Measurements from ENCODE around the gene TNPO1.

The TNPO1 gene

DNA sequence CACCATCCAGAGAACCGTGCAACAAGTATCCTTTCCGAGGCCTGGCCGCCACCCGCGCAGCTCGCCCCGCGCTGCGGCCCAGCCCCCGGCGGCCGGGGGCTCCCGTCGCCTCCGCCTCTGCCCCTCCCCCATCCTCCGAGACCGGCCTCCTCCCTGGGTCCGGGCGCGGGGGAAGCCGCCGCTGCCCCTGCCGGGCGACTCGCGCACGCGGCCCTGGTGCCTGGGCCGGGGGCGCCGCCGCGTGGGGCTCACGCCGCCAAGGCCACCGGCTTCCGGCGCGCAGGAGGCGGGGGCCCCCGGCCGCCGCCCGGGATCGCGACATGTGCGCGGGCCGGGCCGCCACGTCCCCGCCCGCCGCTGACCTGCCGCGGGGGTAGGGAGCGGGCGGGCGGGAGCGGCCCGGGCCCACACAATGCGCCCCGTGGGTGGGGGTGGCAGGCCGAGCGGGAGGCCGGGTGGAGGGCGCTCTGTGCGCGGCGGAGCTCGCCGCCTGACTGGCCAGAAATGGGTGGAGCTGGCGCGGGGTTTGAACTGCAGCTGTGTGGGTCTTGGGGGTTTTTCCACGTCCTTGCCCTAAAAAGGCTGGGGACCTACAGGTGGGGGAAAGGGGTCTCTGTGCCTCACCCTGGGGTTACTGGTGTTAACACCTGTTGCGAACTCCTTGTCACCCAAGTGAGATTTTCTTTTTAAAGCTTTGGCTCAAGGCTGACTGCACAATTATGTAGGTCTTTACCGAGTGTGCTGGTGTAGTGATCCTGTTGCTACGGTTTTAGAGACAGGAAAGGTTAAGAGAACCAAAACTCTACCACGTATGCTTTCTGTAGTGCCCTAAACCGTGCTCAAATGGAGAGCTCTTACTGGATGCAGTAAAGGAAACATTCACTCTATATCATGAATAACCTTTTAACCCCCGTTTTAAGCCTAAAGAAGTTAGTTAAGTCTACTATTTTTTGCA, 32.3 kb downstream of the TNPO1 start:
- Histone ChIP-seq H3K4me3 (ENCODE audit: low read length in 2 of 2) (peak overlapping the region; percentile 77 to 96), H3K9ac (ENCODE audit: low read depth, low read length, poor library complexity) (peak overlapping the region; percentile 95), H2BK12ac (ENCODE audit: low read length) (no peak overlapping the region), H3K23ac (ENCODE audit: low read depth, low read length, poor library complexity) (peak overlapping the region; percentile 95), H3K79me1 (ENCODE audit: low read depth, low read length) (no peaks in the 10 kb centered on the region), H2BK5ac (ENCODE audit: low read length) (peak overlapping the region; percentile 94), H3K9me3 (replicated peaks in 1 of 2; ENCODE audit: control insufficient read depth in 2 of 2, insufficient read depth in 1 of 2, low read depth in 1 of 2, low read length in 2 of 2) (no peaks in the 10 kb centered on the region), H3K4me2 (ENCODE audit: insufficient read depth, low read length, poor library complexity, severe bottlenecking) (peak overlapping the region; percentile 41), H3K4me1 (ENCODE audit: control insufficient read depth in 2 of 2, insufficient read depth in 1 of 2, low read depth in 1 of 2, low read length in 2 of 2) (peaks cover 3 to 13% of the 10 kb centered on the region in 2 donors), H3K14ac (ENCODE audit: low read length) (peak overlapping the region; percentile 71), H2BK15ac (ENCODE audit: low read length) (peak overlapping the region; percentile 75), H3K27me3 (ENCODE audit: control insufficient read depth in 3 of 3, insufficient read depth in 3 of 3, low read depth in 1 of 3, low read length in 3 of 3) (no peaks in the 10 kb centered on the region), H3K36me3 (replicated peaks in 1 of 2; ENCODE audit: control insufficient read depth in 2 of 2, insufficient read depth in 2 of 2, low read length in 2 of 2) (peaks cover 3 to 46% of the 10 kb centered on the region in 2 donors), H4K8ac (ENCODE audit: low read depth, low read length) (no peak overlapping the region), H2AK5ac (ENCODE audit: low read depth, low read length) (peak overlapping the region; percentile 84), H2AFZ (ENCODE audit: low read length) (peak overlapping the region; percentile 85), H2BK120ac (ENCODE audit: low read depth, low read length) (no peak overlapping the region), H3K4ac (ENCODE audit: low read length) (no peak overlapping the region), H4K91ac (ENCODE audit: low read depth, low read length, poor library complexity) (no peak overlapping the region), H3K27ac (replicated peaks; ENCODE audit: low read length) (peak overlapping the region; percentile 94), H3K18ac (ENCODE audit: low read length) (peak overlapping the region; percentile 98)
- no CpG with 5 or more reads among the region's 81 CpGs for WGBS, 2 donors (ENCODE audit: extremely low coverage in 2 of 2, insufficient read length in 2 of 2, insufficient replicate concordance in 1 of 2)
- DNase-seq (ENCODE audit: low spot score) = peak; percentile 23

GRCh38 chr5:72849546-72849945, 33.1 kb downstream of the TNPO1 start:
- Histone ChIP-seq H4K8ac (ENCODE audit: low read depth, low read length) (no peak overlapping the region), H3K4ac (ENCODE audit: low read length) (no peak overlapping the region), H3K79me1 (ENCODE audit: low read depth, low read length) (no peaks in the 10 kb centered on the region), H3K14ac (ENCODE audit: low read length) (no peak overlapping the region), H2AK5ac (ENCODE audit: low read depth, low read length) (no peak overlapping the region), H3K4me3 (ENCODE audit: low read length in 2 of 2) (peak overlapping the region in 1 of 2 donors; percentile 77), H3K4me2 (ENCODE audit: insufficient read depth, low read length, poor library complexity, severe bottlenecking) (peak overlapping the region; percentile 25), H3K27me3 (ENCODE audit: control insufficient read depth in 3 of 3, insufficient read depth in 3 of 3, low read depth in 1 of 3, low read length in 3 of 3) (no peaks in the 10 kb centered on the region), H2BK120ac (ENCODE audit: low read depth, low read length) (no peak overlapping the region), H2BK12ac (ENCODE audit: low read length) (no peak overlapping the region), H3K4me1 (ENCODE audit: control insufficient read depth in 2 of 2, insufficient read depth in 1 of 2, low read depth in 1 of 2, low read length in 2 of 2) (peaks cover 3 to 13% of the 10 kb centered on the region in 2 donors), H3K9ac (ENCODE audit: low read depth, low read length, poor library complexity) (no peak overlapping the region), H3K27ac (replicated peaks; ENCODE audit: low read length) (no peak overlapping the region), H3K23ac (ENCODE audit: low read depth, low read length, poor library complexity) (no peak overlapping the region), H4K91ac (ENCODE audit: low read depth, low read length, poor library complexity) (no peak overlapping the region), H2AFZ (ENCODE audit: low read length) (no peak overlapping the region), H2BK5ac (ENCODE audit: low read length) (no peak overlapping the region), H3K9me3 (replicated peaks in 1 of 2; ENCODE audit: control insufficient read depth in 2 of 2, insufficient read depth in 1 of 2, low read depth in 1 of 2, low read length in 2 of 2) (no peaks in the 10 kb centered on the region), H2BK15ac (ENCODE audit: low read length) (no peak overlapping the region), H3K36me3 (replicated peaks in 1 of 2; ENCODE audit: control insufficient read depth in 2 of 2, insufficient read depth in 2 of 2, low read length in 2 of 2) (peaks cover 3 to 54% of the 10 kb centered on the region in 2 donors), H3K18ac (ENCODE audit: low read length) (no peak overlapping the region)
- no CpG with 5 or more reads among the region's 4 CpGs for WGBS, 2 donors (ENCODE audit: extremely low coverage in 2 of 2, insufficient read length in 2 of 2, insufficient replicate concordance in 1 of 2)
- no peak for DNase-seq (ENCODE audit: low spot score)

GRCh38 chr5:72850113-72850512, 33.7 kb downstream of the TNPO1 start:
- Histone ChIP-seq H4K8ac (ENCODE audit: low read depth, low read length) (no peak overlapping the region), H2BK120ac (ENCODE audit: low read depth, low read length) (no peak overlapping the region), H3K27me3 (ENCODE audit: control insufficient read depth in 3 of 3, insufficient read depth in 3 of 3, low read depth in 1 of 3, low read length in 3 of 3) (no peaks in the 10 kb centered on the region), H3K79me1 (ENCODE audit: low read depth, low read length) (peaks cover 2% of the 10 kb centered on the region), H2BK15ac (ENCODE audit: low read length) (no peak overlapping the region), H3K9me3 (replicated peaks in 1 of 2; ENCODE audit: control insufficient read depth in 2 of 2, insufficient read depth in 1 of 2, low read depth in 1 of 2, low read length in 2 of 2) (no peaks in the 10 kb centered on the region), H3K27ac (replicated peaks; ENCODE audit: low read length) (no peak overlapping the region), H3K9ac (ENCODE audit: low read depth, low read length, poor library complexity) (no peak overlapping the region), H3K36me3 (replicated peaks in 1 of 2; ENCODE audit: control insufficient read depth in 2 of 2, insufficient read depth in 2 of 2, low read length in 2 of 2) (peaks cover 4 to 59% of the 10 kb centered on the region in 2 donors), H3K23ac (ENCODE audit: low read depth, low read length, poor library complexity) (no peak overlapping the region), H4K91ac (ENCODE audit: low read depth, low read length, poor library complexity) (no peak overlapping the region), H3K4ac (ENCODE audit: low read length) (no peak overlapping the region), H2BK5ac (ENCODE audit: low read length) (no peak overlapping the region), H3K14ac (ENCODE audit: low read length) (no peak overlapping the region), H3K18ac (ENCODE audit: low read length) (no peak overlapping the region), H2AFZ (ENCODE audit: low read length) (no peak overlapping the region), H3K4me3 (ENCODE audit: low read length in 2 of 2) (peak overlapping the region in 1 of 2 donors; percentile 77), H3K4me2 (ENCODE audit: insufficient read depth, low read length, poor library complexity, severe bottlenecking) (no peak overlapping the region), H2BK12ac (ENCODE audit: low read length) (no peak overlapping the region), H2AK5ac (ENCODE audit: low read depth, low read length) (no peak overlapping the region), H3K4me1 (ENCODE audit: control insufficient read depth in 2 of 2, insufficient read depth in 1 of 2, low read depth in 1 of 2, low read length in 2 of 2) (peaks cover 3 to 13% of the 10 kb centered on the region in 2 donors)
- DNase-seq (ENCODE audit: low spot score) = no peak
- WGBS, 2 donors (ENCODE audit: extremely low coverage in 2 of 2, insufficient read length in 2 of 2, insufficient replicate concordance in 1 of 2) = no CpG with 5 or more reads among the region's 2 CpGs

GRCh38 chr5:72852356-72852755, 35.9 kb downstream of the TNPO1 start:
- Histone ChIP-seq H3K36me3 (replicated peaks in 1 of 2; ENCODE audit: control insufficient read depth in 2 of 2, insufficient read depth in 2 of 2, low read length in 2 of 2) (peaks cover 6 to 82% of the 10 kb centered on the region in 2 donors), H3K79me1 (ENCODE audit: low read depth, low read length) (peaks cover 2% of the 10 kb centered on the region), H3K4me1 (ENCODE audit: control insufficient read depth in 2 of 2, insufficient read depth in 1 of 2, low read depth in 1 of 2, low read length in 2 of 2) (peaks cover 3 to 10% of the 10 kb centered on the region in 2 donors), H3K4me3 (ENCODE audit: low read length in 2 of 2) (no peak overlapping the region), H3K27me3 (ENCODE audit: control insufficient read depth in 3 of 3, insufficient read depth in 3 of 3, low read depth in 1 of 3, low read length in 3 of 3) (no peaks in the 10 kb centered on the region), H2AK5ac (ENCODE audit: low read depth, low read length) (no peak overlapping the region), H3K4me2 (ENCODE audit: insufficient read depth, low read length, poor library complexity, severe bottlenecking) (no peak overlapping the region), H2AFZ (ENCODE audit: low read length) (no peak overlapping the region), H3K9me3 (replicated peaks in 1 of 2; ENCODE audit: control insufficient read depth in 2 of 2, insufficient read depth in 1 of 2, low read depth in 1 of 2, low read length in 2 of 2) (no peaks in the 10 kb centered on the region), H3K18ac (ENCODE audit: low read length) (no peak overlapping the region), H2BK15ac (ENCODE audit: low read length) (no peak overlapping the region), H2BK5ac (ENCODE audit: low read length) (no peak overlapping the region), H3K23ac (ENCODE audit: low read depth, low read length, poor library complexity) (no peak overlapping the region), H3K14ac (ENCODE audit: low read length) (no peak overlapping the region), H4K8ac (ENCODE audit: low read depth, low read length) (no peak overlapping the region), H3K9ac (ENCODE audit: low read depth, low read length, poor library complexity) (no peak overlapping the region), H4K91ac (ENCODE audit: low read depth, low read length, poor library complexity) (no peak overlapping the region), H2BK120ac (ENCODE audit: low read depth, low read length) (no peak overlapping the region), H2BK12ac (ENCODE audit: low read length) (no peak overlapping the region), H3K4ac (ENCODE audit: low read length) (no peak overlapping the region), H3K27ac (replicated peaks; ENCODE audit: low read length) (no peak overlapping the region)
- DNase-seq (ENCODE audit: low spot score) = no peak
- no CpG with 5 or more reads among the region's 4 CpGs for WGBS, 2 donors (ENCODE audit: extremely low coverage in 2 of 2, insufficient read length in 2 of 2, insufficient replicate concordance in 1 of 2)

All from neuronal stem cell (in vitro differentiated cells).